Testis (tissue), 3 donors: ENCODE data around the gene CCSER1. TPM values are rescaled to one million over a fixed set of nuclear protein-coding genes. Genes with fewer than 3 reads are reported as not detected.

Experiments used
- DNase-seq: peaks from one replicate; pipeline ENCODE4 v3.0.0-alpha.2; 2019
- H3K27ac ChIP-seq, 2 donors: fragments of 200-600 bp; sonication (generic); one replicate each; pipeline ENCODE4 v1.5.1; 2019
- H3K27me3 ChIP-seq: fragments of 200-600 bp; sonication (generic); one replicate; pipeline ENCODE4 v1.5.1; 2019
- H3K36me3 ChIP-seq: fragments of 200-600 bp; sonication (generic); one replicate; pipeline ENCODE4 v1.5.1; 2017; ENCODE audit warnings: low read depth; ENCODE audit errors: missing control alignments
- H3K4me1 ChIP-seq: fragments of 200-600 bp; sonication (generic); one replicate; pipeline ENCODE4 v1.5.1; 2019
- H3K4me3 ChIP-seq, 2 donors: fragments of 200-600 bp; sonication (generic); one replicate each; pipeline ENCODE4 v1.5.1; 2017 to 2019
- H3K9me3 ChIP-seq: fragments of 200-600 bp; sonication (generic); one replicate; pipeline ENCODE4 v1.5.1; 2017
- CTCF ChIP-seq, 3 experiments: fragments of 450-650 bp in 2 of 3; fragments of 200-600 bp in 1 of 3; sonication (generic) in 1 of 3; IDR thresholded peaks; one replicate each; pipeline ENCODE4 v1.5.1; 2016 to 2019; ENCODE audit warnings: antibody characterized with exemption in 3 of 3, mild to moderate bottlenecking in 2 of 3, moderate library complexity in 1 of 3
- POLR2A ChIP-seq: fragments of 450-650 bp; IDR thresholded peaks from one replicate; pipeline ENCODE4 v1.6.1; 2017; ENCODE audit warnings: antibody characterized with exemption, mild to moderate bottlenecking, moderate library complexity
- WGBS, 2 donors: methylation state at CpG; one replicate each; pipeline ENCODE4 v1.1.5; 2018; 5-methylcytosine and 5-hydroxymethylcytosine counted together
- intact Hi-C: fragments of 100-400 bp; cut with DNase I; formaldehyde crosslinking; loops from one replicate; pipeline ENCODE4 v1.15.1; 2023; ENCODE audit warnings: low total_unique reads
- polyA plus RNA-seq: library from polyadenylated mRNA; stranded (reverse); fragments of 350-450 nt; fragmentation: Illumina TruSeq; extraction: RNeasy Lipid Tissue Mini Kit (QIAGEN cat#74804); gene quantifications from one replicate; pipeline ENCODE4 v1.2.3, GENCODE V29; 2014; ENCODE audit warnings: low read depth, low replicate concordance; ENCODE audit not compliant: insufficient read depth
- total RNA-seq, 2 donors: library from RNA; depleted of rRNA; stranded (reverse); fragments of >200 nt; gene quantifications; one replicate each; pipeline ENCODE4 v1.2.3, GENCODE V29; 2016

Gene CCSER1
- total and polyA plus RNA-seq, 3 donors from 2014 or later = 20.2 to 105 (median 82.8) TPM

- no peak overlapping the region for H3K27ac ChIP-seq
- no peaks in the 10 kb centered on the region for H3K27me3 ChIP-seq
- intact Hi-C loops = no loop called here
- no peaks in the 10 kb centered on the region for H3K4me1 ChIP-seq
- WGBS, 2 donors = 86 to 88% methylated on average over 5 of the region's 5 CpGs
- H3K9me3 ChIP-seq = no peaks in the 10 kb centered on the region
- TF ChIP-seq CTCF (IDR thresholded peaks at IDR 0.05) (no peak), POLR2A (no peak)
- H3K4me3 ChIP-seq = no peak overlapping the region
- DNase-seq = no peak
- no peaks in the 10 kb centered on the region for H3K36me3 ChIP-seq
Observed at GRCh38 chr4:90415116-90415515, 287.9 kb downstream of the CCSER1 start.

- WGBS, 2 donors = 25 to 26% methylated on average over 2 of the region's 2 CpGs
- Histone ChIP-seq H3K27me3 (no peaks in the 10 kb centered on the region), H3K9me3 (no peaks in the 10 kb centered on the region), H3K27ac (no peak overlapping the region), H3K4me3 (no peak overlapping the region), H3K4me1 (no peaks in the 10 kb centered on the region), H3K36me3 (no peaks in the 10 kb centered on the region)
- no peak for DNase-seq
- no peak for TF ChIP-seq POLR2A
- TF ChIP-seq CTCF (IDR thresholded peaks at IDR 0.05) = no peak
- intact Hi-C loops = no loop called here
Observed at GRCh38 chr4:90419124-90419711, 292.0 kb downstream of the CCSER1 start.

- Histone ChIP-seq H3K4me3 (no peak overlapping the region), H3K9me3 (no peaks in the 10 kb centered on the region), H3K4me1 (no peaks in the 10 kb centered on the region), H3K36me3 (no peaks in the 10 kb centered on the region), H3K27ac (no peak overlapping the region), H3K27me3 (no peaks in the 10 kb centered on the region)
- WGBS, 2 donors = 78 to 89% methylated on average over 2 of the region's 2 CpGs
- intact Hi-C loops = no loop called here
- no peak for DNase-seq
- TF ChIP-seq POLR2A = no peak
- no peak for TF ChIP-seq CTCF (IDR thresholded peaks at IDR 0.05)
Observed at GRCh38 chr4:90421161-90421560, 294.0 kb downstream of the CCSER1 start.

- no peak for TF ChIP-seq POLR2A
- H3K27ac ChIP-seq = no peak overlapping the region
- DNase-seq = no peak
- H3K4me3 ChIP-seq = no peak overlapping the region
- intact Hi-C loops = no loop called here
- H3K4me1 ChIP-seq = no peaks in the 10 kb centered on the region
- 75 to 83% methylated on average over 5 of the region's 5 CpGs for WGBS, 2 donors
- no peaks in the 10 kb centered on the region for H3K9me3 ChIP-seq
- H3K36me3 ChIP-seq = no peaks in the 10 kb centered on the region
- H3K27me3 ChIP-seq = no peaks in the 10 kb centered on the region
Observed at GRCh38 chr4:90425893-90426292, 298.7 kb downstream of the CCSER1 start.

- Histone ChIP-seq H3K9me3 (no peaks in the 10 kb centered on the region), H3K36me3 (no peaks in the 10 kb centered on the region), H3K27me3 (no peaks in the 10 kb centered on the region), H3K4me3 (no peak overlapping the region), H3K27ac (no peak overlapping the region), H3K4me1 (no peaks in the 10 kb centered on the region)
- DNase-seq = no peak
- intact Hi-C loops = no loop called here
- TF ChIP-seq CTCF (IDR thresholded peaks at IDR 0.05) = no peak
- TF ChIP-seq POLR2A = no peak
Observed at GRCh38 chr4:90438522-90438921, 311.3 kb downstream of the CCSER1 start.
